Measurements from ENCODE around the gene CDH20. TPM values are rescaled to one million over a fixed set of nuclear protein-coding genes. Genes with fewer than 3 reads are reported as not detected.

Gene CDH20
- total RNA-seq, 2 experiments from 2014 or later: 0.05 to 0.09 TPM

DNA sequence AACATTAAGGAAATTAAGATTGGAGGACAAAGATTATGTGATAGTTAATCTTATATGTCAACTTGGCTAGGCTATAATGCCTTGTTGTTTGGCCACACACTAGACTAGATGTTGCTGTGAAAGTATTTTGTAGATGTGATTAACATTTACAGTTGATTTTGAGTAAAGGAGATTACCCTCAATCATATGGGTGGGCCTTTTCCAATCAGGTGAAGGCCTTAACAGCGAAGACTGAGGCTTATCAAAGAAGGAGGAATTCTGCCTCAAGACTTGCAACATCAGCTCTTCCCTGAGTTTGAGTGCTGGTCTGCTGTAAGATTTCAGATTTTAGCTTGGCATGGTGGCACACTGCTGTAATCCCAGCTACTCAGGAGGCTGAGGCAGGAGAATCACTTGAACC is 250.3 kb downstream of the CDH20 start:
- no peak overlapping the region for H3K4me3 Mint-ChIP-seq
- ATAC-seq: no peak
- H3K27ac Mint-ChIP-seq: no peak overlapping the region
- DNase-seq: no peak
- POLR2A ChIA-PET: no interaction called here
- H3K9me3 Mint-ChIP-seq (ENCODE audit: low read depth): no peaks in the 10 kb centered on the region
- CTCF ChIA-PET: no interaction called here
- H3K27me3 Mint-ChIP-seq: peaks cover 25% of the 10 kb centered on the region
- intact Hi-C loops (cut with DNase I, micrococcal nuclease): loop anchor here in 1 of 2 experiments (5.0 kb wide), 1 partner anchor 309 kb away; the partner anchor contains the start of gene RNF152
- H3K36me3 Mint-ChIP-seq (ENCODE audit: low read depth): no peaks in the 10 kb centered on the region
- peaks cover 6% of the 10 kb centered on the region for H3K4me1 Mint-ChIP-seq

DNA sequence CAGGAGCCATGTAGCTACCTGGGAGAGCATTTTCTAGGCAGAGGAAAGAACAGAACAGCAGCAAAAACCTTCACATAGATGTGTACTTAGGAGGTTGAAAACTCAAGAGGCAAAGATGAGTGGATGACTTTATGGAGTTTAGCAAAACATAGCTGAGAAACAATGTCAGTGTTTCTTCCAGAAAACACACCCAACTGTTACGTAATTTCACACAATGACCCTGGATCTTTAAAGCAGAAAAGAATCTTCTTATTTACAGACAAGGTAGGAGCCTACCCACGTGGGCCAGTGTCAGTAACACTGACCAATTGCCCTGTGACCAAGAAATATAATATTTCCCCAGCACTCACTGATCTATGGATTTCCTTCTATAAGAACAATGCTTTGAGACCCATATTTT is 254.6 kb downstream of the CDH20 start:
- Mint-ChIP-seq H3K27ac (no peak overlapping the region), H3K4me1 (no peaks in the 10 kb centered on the region), H3K9me3 (ENCODE audit: low read depth) (no peaks in the 10 kb centered on the region), H3K4me3 (no peak overlapping the region), H3K27me3 (peaks cover 15% of the 10 kb centered on the region), H3K36me3 (ENCODE audit: low read depth) (no peaks in the 10 kb centered on the region)
- ATAC-seq (no peak), DNase-seq (no peak)
- intact Hi-C loops (cut with DNase I, micrococcal nuclease): no loop called here
- ChIA-PET POLR2A (no interaction called here), CTCF (interaction anchor here (1.0 kb wide), 1 partner anchor 36 kb away, joined by 3 read pairs; no protein-coding TSS in a partner anchor)

DNA sequence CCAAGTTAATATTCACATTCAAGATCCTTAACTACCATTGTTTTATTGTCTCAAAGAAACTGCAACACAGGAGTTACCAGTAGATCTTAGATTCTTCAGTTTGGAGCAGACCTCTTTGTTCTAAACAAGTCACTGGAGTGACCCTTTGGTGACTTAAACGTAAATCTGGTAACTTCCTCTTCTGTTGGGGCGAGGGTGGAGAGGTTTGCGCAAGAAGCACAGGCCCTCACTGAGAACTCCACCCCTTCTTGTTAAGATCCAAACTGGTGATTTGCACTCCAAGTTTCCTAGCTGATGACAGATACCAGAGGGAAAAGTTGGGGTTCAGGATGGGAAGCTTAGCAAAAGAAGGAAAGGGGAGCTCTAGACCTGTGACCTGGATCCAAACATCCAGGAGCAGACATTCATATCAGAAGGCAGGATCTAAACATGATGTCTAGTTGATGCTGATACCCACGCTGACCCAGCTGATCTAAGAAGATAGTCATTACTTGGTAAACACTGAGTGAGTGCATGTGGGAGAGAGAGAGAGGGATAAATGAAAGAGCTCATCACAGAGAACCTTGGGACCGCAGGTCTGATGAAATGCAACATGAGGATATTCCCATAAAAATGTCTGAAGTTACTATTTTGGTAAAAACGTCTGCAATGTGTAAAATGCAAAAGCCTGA is 256.0 kb downstream of the CDH20 start:
- POLR2A ChIA-PET: no interaction called here
- ATAC-seq (no peak), DNase-seq (no peak)
- intact Hi-C loops (cut with DNase I, micrococcal nuclease): no loop called here
- no peaks in the 10 kb centered on the region for H3K9me3 Mint-ChIP-seq (ENCODE audit: low read depth)
- CTCF ChIA-PET: no interaction called here
- H3K36me3 Mint-ChIP-seq (ENCODE audit: low read depth): no peaks in the 10 kb centered on the region
- no peaks in the 10 kb centered on the region for H3K4me1 Mint-ChIP-seq
- peaks cover 14% of the 10 kb centered on the region for H3K27me3 Mint-ChIP-seq
- no peak overlapping the region for H3K27ac Mint-ChIP-seq
- H3K4me3 Mint-ChIP-seq: no peak overlapping the region

DNA sequence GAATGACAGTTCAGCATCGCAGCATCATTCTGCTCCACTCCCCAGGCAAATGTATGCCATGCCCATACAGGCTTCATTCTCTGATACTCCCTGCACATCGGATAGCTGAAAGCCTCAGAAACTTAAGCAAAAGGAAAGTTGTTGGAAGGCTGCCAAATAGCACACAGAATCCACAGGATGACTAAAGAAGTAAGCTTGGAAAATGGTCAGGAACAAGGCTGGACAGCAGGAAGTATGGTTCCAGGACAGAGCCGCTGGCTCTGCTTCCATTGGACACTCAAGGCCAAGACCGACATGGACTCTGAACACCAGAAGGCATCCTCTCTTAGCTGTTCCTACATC is 256.5 kb downstream of the CDH20 start:
- POLR2A ChIA-PET: no interaction called here
- intact Hi-C loops (cut with DNase I, micrococcal nuclease): no loop called here
- H3K4me3 Mint-ChIP-seq: no peak overlapping the region
- no peaks in the 10 kb centered on the region for H3K36me3 Mint-ChIP-seq (ENCODE audit: low read depth)
- DNase-seq (no peak), ATAC-seq (no peak)
- no peak overlapping the region for H3K27ac Mint-ChIP-seq
- CTCF ChIA-PET: no interaction called here
- H3K9me3 Mint-ChIP-seq (ENCODE audit: low read depth): no peaks in the 10 kb centered on the region
- H3K27me3 Mint-ChIP-seq: peaks cover 14% of the 10 kb centered on the region
- H3K4me1 Mint-ChIP-seq: no peaks in the 10 kb centered on the region

DNA sequence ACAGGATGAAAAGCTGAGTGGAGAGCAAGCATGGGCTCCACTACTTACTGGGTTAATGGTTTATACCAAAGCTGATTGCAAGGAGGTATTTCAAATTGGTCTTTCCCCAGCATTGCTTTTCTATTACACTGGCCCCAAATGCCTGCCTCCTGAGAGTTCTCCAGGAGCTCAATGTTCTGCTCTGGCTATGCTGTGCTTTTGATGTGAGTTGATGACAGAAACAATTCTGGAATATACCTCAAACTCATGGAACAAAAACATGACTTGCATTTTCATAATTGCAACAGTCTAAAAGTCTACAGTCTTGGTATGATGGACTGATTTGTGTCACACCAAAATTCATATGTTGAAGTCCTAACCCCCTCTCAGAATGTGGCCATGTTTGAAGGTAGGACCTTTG is 258.0 kb downstream of the CDH20 start:
- intact Hi-C loops (cut with DNase I, micrococcal nuclease): no loop called here
- ChIA-PET POLR2A (no interaction called here), CTCF (interaction anchor here (0.6 kb wide), 1 partner anchor 118 kb away, joined by 3 read pairs; no protein-coding TSS in a partner anchor)
- DNase-seq: no peak
- Mint-ChIP-seq H3K4me3 (no peak overlapping the region), H3K27ac (no peak overlapping the region), H3K4me1 (no peaks in the 10 kb centered on the region), H3K9me3 (ENCODE audit: low read depth) (no peaks in the 10 kb centered on the region), H3K27me3 (peaks cover 11% of the 10 kb centered on the region), H3K36me3 (ENCODE audit: low read depth) (no peaks in the 10 kb centered on the region)
- ATAC-seq: no peak

DNA sequence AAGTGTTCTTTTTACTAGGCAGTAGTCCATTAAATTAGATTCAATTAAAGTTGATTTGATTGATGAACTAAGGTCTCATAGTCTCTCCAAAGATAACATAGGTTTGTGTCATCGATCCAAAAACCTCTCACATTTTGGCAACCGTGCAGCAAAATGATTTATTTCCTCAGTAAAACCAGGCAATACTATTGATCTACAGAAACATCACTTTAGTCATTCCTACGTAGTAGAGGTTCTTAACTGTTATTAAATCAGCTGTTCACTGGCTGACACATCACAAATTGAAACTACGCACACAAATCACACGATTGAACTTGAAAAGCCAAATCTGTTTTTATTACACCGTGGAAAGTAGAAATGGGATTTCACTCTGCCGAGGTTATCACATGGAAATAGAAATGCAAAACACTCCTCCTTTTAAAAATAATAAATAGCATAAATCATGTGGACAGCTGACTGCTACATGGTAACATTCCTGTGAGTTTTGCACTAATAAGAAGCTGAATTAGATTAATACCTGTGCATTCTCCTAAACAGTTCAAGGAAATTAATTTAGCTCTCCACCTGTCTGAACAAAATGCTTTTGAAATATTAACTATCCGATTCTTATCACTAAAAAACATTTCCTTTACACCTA is 262.5 kb downstream of the CDH20 start:
- Mint-ChIP-seq H3K27me3 (peaks cover 9% of the 10 kb centered on the region), H3K4me3 (no peak overlapping the region), H3K4me1 (no peaks in the 10 kb centered on the region), H3K9me3 (ENCODE audit: low read depth) (no peaks in the 10 kb centered on the region), H3K36me3 (ENCODE audit: low read depth) (no peaks in the 10 kb centered on the region), H3K27ac (no peak overlapping the region)
- intact Hi-C loops (cut with DNase I, micrococcal nuclease): no loop called here
- DNase-seq (no peak), ATAC-seq (no peak)
- CTCF ChIA-PET: interaction anchor here (0.7 kb wide), 1 partner anchor 8 kb away, joined by 3 read pairs; no protein-coding TSS in a partner anchor
- POLR2A ChIA-PET: no interaction called here

DNA sequence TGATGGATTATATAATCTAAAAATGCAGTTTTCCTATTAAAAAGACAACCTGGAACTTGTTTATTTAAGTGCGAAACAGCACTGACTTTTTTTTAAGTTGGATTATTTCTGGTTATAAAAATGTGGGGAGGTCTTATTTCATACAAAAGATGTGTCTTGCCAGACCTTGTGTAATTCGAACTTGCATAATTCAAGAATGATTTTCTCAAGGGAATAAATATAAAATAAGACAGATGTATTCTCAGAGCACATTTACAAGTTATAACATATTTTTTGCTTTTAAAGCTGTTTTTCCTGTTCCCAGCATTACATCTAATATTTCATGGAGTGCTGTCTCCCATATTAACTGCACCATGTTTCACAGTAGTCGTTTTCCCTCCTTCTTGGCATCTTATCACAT is 263.1 kb downstream of the CDH20 start:
- H3K27me3 Mint-ChIP-seq: peaks cover 9% of the 10 kb centered on the region
- no peaks in the 10 kb centered on the region for H3K36me3 Mint-ChIP-seq (ENCODE audit: low read depth)
- ATAC-seq: no peak
- intact Hi-C loops (cut with DNase I, micrococcal nuclease): no loop called here
- H3K9me3 Mint-ChIP-seq (ENCODE audit: low read depth): no peaks in the 10 kb centered on the region
- no peak overlapping the region for H3K4me3 Mint-ChIP-seq
- POLR2A ChIA-PET: no interaction called here
- H3K4me1 Mint-ChIP-seq: no peaks in the 10 kb centered on the region
- H3K27ac Mint-ChIP-seq: no peak overlapping the region
- CTCF ChIA-PET: interaction anchor here (0.6 to 1.0 kb wide), 3 partner anchors 43 to 1650 kb away, joined by 3 read pairs; no protein-coding TSS in a partner anchor
- no peak for DNase-seq

DNA sequence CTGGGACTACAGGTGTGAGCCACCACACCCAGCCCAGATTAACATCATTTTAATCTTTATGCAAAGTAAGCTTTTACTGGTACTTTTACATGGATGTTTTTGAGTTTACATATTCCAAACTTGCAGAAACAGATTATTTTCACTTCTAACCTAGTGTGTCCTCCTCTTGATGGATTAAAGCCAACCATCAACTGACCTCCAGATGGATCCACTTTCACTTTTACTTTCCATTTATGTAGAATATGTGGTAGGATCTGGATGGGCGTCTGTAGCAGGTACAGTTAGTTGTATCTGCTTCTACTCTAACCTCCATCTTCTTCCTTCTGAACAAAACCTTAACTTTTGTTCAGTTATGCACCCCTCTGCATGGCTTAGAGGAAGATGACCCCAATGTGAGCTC is 264.1 kb downstream of the CDH20 start:
- no peaks in the 10 kb centered on the region for H3K9me3 Mint-ChIP-seq (ENCODE audit: low read depth)
- intact Hi-C loops (cut with DNase I, micrococcal nuclease): no loop called here
- ChIA-PET CTCF (interaction anchor here (0.7 to 1.0 kb wide), 2 partner anchors 8 to 287 kb away, joined by 3 to 5 read pairs; no protein-coding TSS in a partner anchor), POLR2A (no interaction called here)
- ATAC-seq (no peak), DNase-seq (no peak)
- H3K27ac Mint-ChIP-seq: no peak overlapping the region
- no peaks in the 10 kb centered on the region for H3K36me3 Mint-ChIP-seq (ENCODE audit: low read depth)
- peaks cover 12% of the 10 kb centered on the region for H3K27me3 Mint-ChIP-seq
- H3K4me3 Mint-ChIP-seq: no peak overlapping the region
- no peaks in the 10 kb centered on the region for H3K4me1 Mint-ChIP-seq

DNA sequence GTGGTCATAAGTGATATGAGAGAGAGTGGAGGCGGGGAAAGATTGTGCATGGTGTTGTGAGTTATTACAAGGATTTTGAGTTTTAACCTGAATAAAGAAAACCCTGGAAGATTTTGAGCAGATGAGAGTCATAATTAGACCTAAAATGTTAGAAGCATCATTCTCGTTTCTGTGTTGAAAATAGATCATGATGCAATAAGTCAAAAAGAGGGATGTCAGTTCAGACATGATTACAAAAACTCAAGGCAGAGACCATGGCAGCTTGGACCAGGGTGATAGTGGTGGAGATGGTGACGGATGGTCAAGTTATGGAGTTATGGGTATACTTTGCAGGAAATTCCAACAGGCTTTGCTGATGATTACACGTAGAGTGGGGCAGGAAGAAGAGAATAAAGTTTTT is 267.2 kb downstream of the CDH20 start:
- Mint-ChIP-seq H3K27ac (no peak overlapping the region), H3K4me3 (no peak overlapping the region), H3K36me3 (ENCODE audit: low read depth) (no peaks in the 10 kb centered on the region), H3K4me1 (no peaks in the 10 kb centered on the region), H3K27me3 (peaks cover 31% of the 10 kb centered on the region), H3K9me3 (ENCODE audit: low read depth) (no peaks in the 10 kb centered on the region)
- ChIA-PET CTCF (interaction anchor here (0.7 kb wide), 1 partner anchor 18 kb away, joined by 3 read pairs; no protein-coding TSS in a partner anchor), POLR2A (no interaction called here)
- intact Hi-C loops (cut with DNase I, micrococcal nuclease): no loop called here
- no peak for DNase-seq
- no peak for ATAC-seq

DNA sequence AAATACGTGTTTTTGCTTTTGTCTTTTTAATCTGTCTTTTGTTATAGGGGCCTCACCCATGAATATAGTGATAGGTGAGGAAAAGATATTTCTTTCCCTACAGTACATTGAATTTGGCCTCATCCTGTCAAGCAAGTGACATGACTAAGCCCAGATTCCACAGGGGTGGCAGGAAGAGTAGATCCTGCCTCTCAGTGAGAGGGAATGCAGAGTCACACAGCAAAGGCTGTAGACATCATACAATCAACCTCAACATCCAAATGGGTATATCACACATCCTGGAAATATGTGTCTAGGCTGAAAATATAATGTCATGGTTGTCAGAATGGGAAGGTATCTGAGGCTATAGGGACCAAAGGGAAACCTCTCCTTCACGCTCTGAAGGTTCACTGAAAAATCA is 269.6 kb downstream of the CDH20 start:
- no peak for DNase-seq
- ChIA-PET POLR2A (no interaction called here), CTCF (no interaction called here)
- Mint-ChIP-seq H3K9me3 (ENCODE audit: low read depth) (no peaks in the 10 kb centered on the region), H3K4me1 (no peaks in the 10 kb centered on the region), H3K4me3 (no peak overlapping the region), H3K36me3 (ENCODE audit: low read depth) (no peaks in the 10 kb centered on the region), H3K27ac (no peak overlapping the region), H3K27me3 (peaks cover 41% of the 10 kb centered on the region)
- ATAC-seq: no peak
- intact Hi-C loops (cut with DNase I, micrococcal nuclease): no loop called here

Data from activated CD4-positive, alpha-beta T cell treated with anti-CD3 and anti-CD28 coated beads for 36 hours (primary cell).